Smooth muscle cell (in vitro differentiated cells): ENCODE data around the gene MEGF6. TPM values are rescaled to one million over a fixed set of nuclear protein-coding genes. Genes with fewer than 3 reads are reported as not detected.

Experiments used
- DNase-seq: peaks from one replicate; lab custom pipeline; 2025; ENCODE audit not compliant: unreplicated experiment; lab: John Stamatoyannopoulos, UW
- H2AFZ ChIP-seq: fragments of 200-600 bp; sonication (generic); 2 replicates; pipeline ENCODE4 v1.6.0; 2016; ENCODE audit warnings: antibody characterized with exemption, low read depth, mild to moderate bottlenecking
- H3F3A ChIP-seq: fragments of 200-600 bp; sonication (generic); 2 replicates; pipeline ENCODE4 v1.6.0; 2017; ENCODE audit warnings: antibody characterized with exemption, low read depth
- H3K27ac ChIP-seq: fragments of 200-600 bp; sonication (generic); 2 replicates; pipeline ENCODE4 v1.5.1; 2016; ENCODE audit warnings: low read depth, mild to moderate bottlenecking
- H3K27me3 ChIP-seq: fragments of 200-600 bp; sonication (generic); 2 replicates; pipeline ENCODE4 v1.6.1; 2016; ENCODE audit warnings: low read depth, mild to moderate bottlenecking
- H3K36me3 ChIP-seq: fragments of 200-600 bp; sonication (generic); 2 replicates; pipeline ENCODE4 v1.5.1; 2016; ENCODE audit warnings: low read depth
- H3K4me1 ChIP-seq: fragments of 200-600 bp; sonication (generic); 2 replicates; pipeline ENCODE4 v1.5.1; 2016; ENCODE audit warnings: low read depth
- H3K4me2 ChIP-seq: fragments of 200-600 bp; sonication (generic); 2 replicates; pipeline ENCODE4 v1.6.0; 2016; ENCODE audit warnings: mild to moderate bottlenecking
- H3K4me3 ChIP-seq: fragments of 200-600 bp; sonication (generic); 2 replicates; pipeline ENCODE4 v1.5.1; 2016; ENCODE audit warnings: mild to moderate bottlenecking
- H3K79me2 ChIP-seq: fragments of 200-600 bp; sonication (generic); 2 replicates; pipeline ENCODE4 v1.6.0; 2016; ENCODE audit warnings: low read depth, mild to moderate bottlenecking
- H3K9ac ChIP-seq: fragments of 200-600 bp; sonication (generic); 2 replicates; pipeline ENCODE4 v1.6.0; 2016; ENCODE audit warnings: low read depth
- H3K9me3 ChIP-seq: fragments of 200-600 bp; sonication (generic); replicated peaks from 2 replicates; pipeline ENCODE4 v1.5.1; 2016; ENCODE audit warnings: low read depth
- H4K20me1 ChIP-seq: fragments of 200-600 bp; sonication (generic); 2 replicates; pipeline ENCODE4 v1.6.0; 2016; ENCODE audit warnings: low read depth
- CTCF ChIP-seq: fragments of 200-600 bp; sonication (generic); IDR thresholded peaks from 2 replicates; pipeline ENCODE4 v1.5.1; 2017; ENCODE audit warnings: borderline replicate concordance, mild to moderate bottlenecking, antibody characterized with exemption; ENCODE audit not compliant: insufficient read depth, poor library complexity, severe bottlenecking
- WGBS: methylation state at CpG from one replicate; pipeline ENCODE4 v1.1.7; 2016; ENCODE audit warnings: low lambda C conversion rate; 5-methylcytosine and 5-hydroxymethylcytosine counted together
- polyA plus RNA-seq: library from polyadenylated mRNA; unstranded; fragments of >200 nt; fragmentation: Nextera tagmentation; extraction: Ambion mirVana; gene quantifications from 2 replicates; pipeline ENCODE4 v1.2.1, GENCODE V29; 2016
- total RNA-seq: library from RNA; depleted of rRNA; stranded (reverse); fragments of >200 nt; gene quantifications from 2 replicates; pipeline ENCODE4 v1.2.3, GENCODE V29; 2014

MEGF6 gene
- total and polyA plus RNA-seq, 2 experiments from 2014 or later = 6.5 to 12.8 TPM

- Histone ChIP-seq H3F3A (peaks cover 10% of the 10 kb centered on the region), H2AFZ (no peak overlapping the region), H3K27ac (no peak overlapping the region), H3K9me3 (no peaks in the 10 kb centered on the region), H3K9ac (no peak overlapping the region), H3K4me2 (no peak overlapping the region), H4K20me1 (no peaks in the 10 kb centered on the region), H3K4me3 (no peak overlapping the region), H3K27me3 (no peaks in the 10 kb centered on the region), H3K4me1 (peaks cover 15% of the 10 kb centered on the region), H3K79me2 (no peaks in the 10 kb centered on the region), H3K36me3 (no peaks in the 10 kb centered on the region)
- DNase-seq = no peak
- 83% methylated on average over 10 of the region's 10 CpGs for WGBS
- no peak for TF ChIP-seq CTCF
These were observed 136.9 kb downstream of the MEGF6 start for GRCh38 chr1:3474421-3474820.

GRCh38 chr1:3474016-3474415 lies 137.3 kb downstream of the MEGF6 start:
- H3K9ac ChIP-seq = no peak overlapping the region
- H3K27me3 ChIP-seq = no peaks in the 10 kb centered on the region
- no peak for DNase-seq
- peaks cover 15% of the 10 kb centered on the region for H3K4me1 ChIP-seq
- no peak overlapping the region for H3K4me2 ChIP-seq
- 96% methylated on average over 8 of the region's 8 CpGs for whole genome bisulfite sequencing
- no peaks in the 10 kb centered on the region for H4K20me1 ChIP-seq
- peaks cover 10% of the 10 kb centered on the region for H3F3A ChIP-seq
- TF ChIP-seq CTCF = no peak
- H3K9me3 ChIP-seq = no peaks in the 10 kb centered on the region
- no peaks in the 10 kb centered on the region for H3K36me3 ChIP-seq
- H2AFZ ChIP-seq = no peak overlapping the region
- H3K79me2 ChIP-seq = no peaks in the 10 kb centered on the region
- H3K4me3 ChIP-seq = no peak overlapping the region
- H3K27ac ChIP-seq = no peak overlapping the region

- no peaks in the 10 kb centered on the region for H4K20me1 ChIP-seq
- H3K36me3 ChIP-seq = no peaks in the 10 kb centered on the region
- H3K79me2 ChIP-seq = no peaks in the 10 kb centered on the region
- no peak overlapping the region for H2AFZ ChIP-seq
- H3K9ac ChIP-seq = no peak overlapping the region
- peak overlapping the region; percentile 24 for H3K4me2 ChIP-seq
- no peaks in the 10 kb centered on the region for H3K9me3 ChIP-seq
- no peaks in the 10 kb centered on the region for H3K27me3 ChIP-seq
- TF ChIP-seq CTCF = no peak
- 66% methylated on average over 20 of the region's 20 CpGs for WGBS
- peaks cover 15% of the 10 kb centered on the region for H3K4me1 ChIP-seq
- no peak overlapping the region for H3K27ac ChIP-seq
- H3K4me3 ChIP-seq = no peak overlapping the region
- H3F3A ChIP-seq = peaks cover 10% of the 10 kb centered on the region
- DNase-seq = no peak
These were observed 137.9 kb downstream of the MEGF6 start for GRCh38 chr1:3473381-3473844.

- H3K9me3 ChIP-seq = no peaks in the 10 kb centered on the region
- H3K36me3 ChIP-seq = no peaks in the 10 kb centered on the region
- no peak for TF ChIP-seq CTCF
- H3K4me3 ChIP-seq = no peak overlapping the region
- H3K27ac ChIP-seq = no peak overlapping the region
- no peaks in the 10 kb centered on the region for H4K20me1 ChIP-seq
- 90% methylated on average over 17 of the region's 17 CpGs for WGBS
- H3K79me2 ChIP-seq = no peaks in the 10 kb centered on the region
- H2AFZ ChIP-seq = no peak overlapping the region
- no peak overlapping the region for H3K9ac ChIP-seq
- DNase-seq = no peak
- peaks cover 15% of the 10 kb centered on the region for H3K4me1 ChIP-seq
- H3K4me2 ChIP-seq = peak overlapping the region; percentile 24
- H3K27me3 ChIP-seq = no peaks in the 10 kb centered on the region
- H3F3A ChIP-seq = peaks cover 10% of the 10 kb centered on the region
These were observed 138.4 kb downstream of the MEGF6 start for GRCh38 chr1:3472906-3473305.
